Loucy (cell line): Measurements from ENCODE around the gene OGN.

Experiments used
- H2AFZ ChIP-seq: fragments of 200-600 bp; sonication (generic); 2 replicates; pipeline ENCODE4 v1.6.0; 2016; ENCODE audit warnings: antibody characterized with exemption, mild to moderate bottlenecking, low read length, moderate library complexity
- H3F3A ChIP-seq: fragments of 200-600 bp; 2 replicates; pipeline ENCODE4 v1.6.0; 2016; ENCODE audit warnings: antibody characterized with exemption, low read depth, mild to moderate bottlenecking
- H3K27me3 ChIP-seq: fragments of 200-600 bp; sonication (generic); 2 replicates; pipeline ENCODE4 v1.6.1; 2014; ENCODE audit warnings: low read length, mild to moderate bottlenecking; ENCODE audit not compliant: insufficient read depth, poor library complexity, severe bottlenecking
- H3K36me3 ChIP-seq: fragments of 200-600 bp; sonication (generic); 2 replicates; pipeline ENCODE4 v1.6.1; 2016; ENCODE audit warnings: low read length; ENCODE audit not compliant: insufficient read depth
- H3K4me1 ChIP-seq: fragments of 200-600 bp; sonication (generic); 2 replicates; pipeline ENCODE4 v1.5.1; 2014; ENCODE audit warnings: low read length, mild to moderate bottlenecking; ENCODE audit not compliant: insufficient read depth, poor library complexity, severe bottlenecking
- H3K4me2 ChIP-seq: fragments of 200-600 bp; sonication (generic); 2 replicates; pipeline ENCODE4 v1.6.0; 2014; ENCODE audit warnings: antibody characterized with exemption, low read length, low read depth, mild to moderate bottlenecking; ENCODE audit not compliant: poor library complexity, severe bottlenecking
- H3K4me3 ChIP-seq: fragments of 200-600 bp; sonication (generic); 2 replicates; pipeline ENCODE4 v1.5.1; 2014; ENCODE audit warnings: low read length, mild to moderate bottlenecking, mixed read lengths; ENCODE audit not compliant: poor library complexity, severe bottlenecking
- H3K79me2 ChIP-seq: fragments of 200-600 bp; sonication (generic); 2 replicates; pipeline ENCODE4 v1.6.1; 2014; ENCODE audit warnings: low read length; ENCODE audit not compliant: insufficient read depth
- H3K9ac ChIP-seq: fragments of 200-600 bp; sonication (generic); 2 replicates; pipeline ENCODE4 v1.6.0; 2014; ENCODE audit warnings: mild to moderate bottlenecking, low read depth, low read length, moderate library complexity; ENCODE audit not compliant: poor library complexity, severe bottlenecking
- H3K9me2 ChIP-seq: fragments of 200-600 bp; sonication (generic); replicated peaks from 2 replicates; pipeline ENCODE4 v1.6.1; 2016; ENCODE audit warnings: low read depth, low read length, mixed read lengths
- H3K9me3 ChIP-seq: fragments of 200-600 bp; sonication (generic); 2 replicates; pipeline ENCODE4 v1.6.1; 2014; ENCODE audit warnings: mild to moderate bottlenecking, antibody characterized with exemption, low read length, low read depth; ENCODE audit not compliant: insufficient read depth
- H4K20me1 ChIP-seq: fragments of 200-600 bp; sonication (generic); 2 replicates; pipeline ENCODE4 v1.6.0; 2014; ENCODE audit warnings: antibody characterized with exemption, low read length, mild to moderate bottlenecking; ENCODE audit not compliant: insufficient read depth, poor library complexity, severe bottlenecking
- CTCF ChIP-seq: fragments of 200-600 bp; sonication (generic); conservative IDR thresholded peaks from 2 replicates; pipeline ENCODE4 v1.5.1; 2014; ENCODE audit warnings: mild to moderate bottlenecking, antibody characterized with exemption, low read length
- EZH2phosphoT487 ChIP-seq: fragments of 200-600 bp; IDR thresholded peaks from 2 replicates; pipeline ENCODE4 v1.6.1; 2018; ENCODE audit warnings: antibody characterized with exemption, mild to moderate bottlenecking, moderate library complexity, borderline replicate concordance

Gene OGN

GRCh38 chr9:92393686-92394085 is 10.7 kb downstream of the OGN start:
- no peaks in the 10 kb centered on the region for H3K9me3 ChIP-seq
- H3F3A ChIP-seq, result no peaks in the 10 kb centered on the region
- H3K4me3 ChIP-seq, result no peak overlapping the region
- peaks cover 29% of the 10 kb centered on the region; the same call in 1 of the 2 replicates for H3K36me3 ChIP-seq
- H4K20me1 ChIP-seq, result no peaks in the 10 kb centered on the region
- H3K27me3 ChIP-seq, result no peaks in the 10 kb centered on the region
- H2AFZ ChIP-seq, result no peak overlapping the region
- TF ChIP-seq EZH2phosphoT487 (no peak), CTCF (no peak)
- H3K4me1 ChIP-seq, result no peaks in the 10 kb centered on the region
- no peaks in the 10 kb centered on the region; the same call in 1 of the 2 replicates for H3K9me2 ChIP-seq
- peaks cover 18% of the 10 kb centered on the region for H3K79me2 ChIP-seq
- no peak overlapping the region for H3K9ac ChIP-seq
- H3K4me2 ChIP-seq, result no peak overlapping the region

DNA sequence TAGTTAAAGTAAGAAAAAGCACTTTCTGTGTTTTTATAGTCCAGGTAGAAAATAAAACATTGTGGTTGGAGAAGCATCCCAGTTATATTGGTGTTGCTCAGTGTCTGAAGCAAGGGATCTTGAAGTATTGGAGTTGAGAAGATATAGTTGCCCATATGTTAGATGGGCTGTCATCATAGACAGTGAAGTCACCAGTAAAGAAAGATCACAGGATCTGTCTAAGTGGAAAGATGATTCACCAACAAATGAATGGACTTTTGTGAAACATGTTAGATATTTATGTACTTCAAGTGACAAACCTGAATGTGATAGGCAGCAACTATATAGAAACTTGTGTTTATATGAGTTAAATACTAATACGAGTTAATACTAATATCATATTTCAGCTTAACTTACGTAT is 11.7 kb downstream of the OGN start:
- Histone ChIP-seq H3K36me3 (peaks cover 27% of the 10 kb centered on the region; the same call in 1 of the 2 replicates), H4K20me1 (no peaks in the 10 kb centered on the region), H3K4me2 (no peak overlapping the region), H3K9me3 (no peaks in the 10 kb centered on the region), H3K4me3 (no peak overlapping the region), H3K9me2 (no peaks in the 10 kb centered on the region; the same call in 1 of the 2 replicates), H3K27me3 (no peaks in the 10 kb centered on the region), H3F3A (no peaks in the 10 kb centered on the region), H3K9ac (no peak overlapping the region), H3K79me2 (peaks cover 12% of the 10 kb centered on the region), H3K4me1 (no peaks in the 10 kb centered on the region), H2AFZ (no peak overlapping the region)
- TF ChIP-seq EZH2phosphoT487, result no peak
- TF ChIP-seq CTCF, result no peak

GRCh38 chr9:92385953-92386352 is 18.4 kb downstream of the OGN start:
- Histone ChIP-seq H3K27me3 (no peaks in the 10 kb centered on the region), H4K20me1 (no peaks in the 10 kb centered on the region), H3K9me3 (no peaks in the 10 kb centered on the region), H3K79me2 (peaks cover 25% of the 10 kb centered on the region), H3K9me2 (no peaks in the 10 kb centered on the region), H3K4me2 (no peak overlapping the region), H3K4me1 (peaks cover 11% of the 10 kb centered on the region), H3K36me3 (peaks cover 27% of the 10 kb centered on the region), H2AFZ (no peak overlapping the region), H3K9ac (no peak overlapping the region), H3K4me3 (no peak overlapping the region), H3F3A (no peaks in the 10 kb centered on the region)
- no peak for TF ChIP-seq EZH2phosphoT487
- no peak for TF ChIP-seq CTCF
